Neural progenitor cell (in vitro differentiated cells): ENCODE results near the gene FCAMR.

Source experiments
- EZH2 ChIP-seq: fragments of 200-600 bp; sonication (generic); IDR thresholded peaks from 2 replicates; pipeline ENCODE4 v1.6.1; 2017; ENCODE audit warnings: antibody characterized with exemption, mild to moderate bottlenecking, moderate library complexity
- EZH2phosphoT487 ChIP-seq: fragments of 200-600 bp; sonication (generic); IDR thresholded peaks from 2 replicates; pipeline ENCODE4 v1.6.1; 2017; ENCODE audit warnings: antibody characterized with exemption
- TF ChIP-seq, protein P1 (sequence below): fragments of 200-600 bp; sonication (generic); IDR thresholded peaks from 2 replicates; pipeline ENCODE4 v1.5.1; 2017; ENCODE audit warnings: antibody characterized with exemption, mild to moderate bottlenecking

DNA sequence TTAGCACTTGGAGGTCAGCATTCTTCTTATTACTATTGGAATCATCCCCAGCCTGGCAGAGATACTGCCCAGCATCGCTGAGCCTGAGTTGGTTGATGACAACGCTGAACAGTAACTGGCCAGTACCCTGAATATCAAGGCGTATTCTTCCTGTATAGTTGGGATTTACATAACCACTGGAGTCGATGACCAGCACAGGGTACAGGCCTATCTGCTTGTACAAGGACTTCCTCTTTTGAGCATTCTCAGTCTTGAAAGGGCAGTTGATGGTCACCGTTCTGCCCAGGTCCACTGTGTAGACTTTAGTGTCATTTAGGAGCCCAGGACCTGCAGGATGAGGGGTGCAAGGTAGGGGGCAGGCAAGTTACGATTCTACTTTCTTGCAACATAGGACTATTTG is 32.8 kb downstream of the FCAMR start:
- TF ChIP-seq, protein P1, sequence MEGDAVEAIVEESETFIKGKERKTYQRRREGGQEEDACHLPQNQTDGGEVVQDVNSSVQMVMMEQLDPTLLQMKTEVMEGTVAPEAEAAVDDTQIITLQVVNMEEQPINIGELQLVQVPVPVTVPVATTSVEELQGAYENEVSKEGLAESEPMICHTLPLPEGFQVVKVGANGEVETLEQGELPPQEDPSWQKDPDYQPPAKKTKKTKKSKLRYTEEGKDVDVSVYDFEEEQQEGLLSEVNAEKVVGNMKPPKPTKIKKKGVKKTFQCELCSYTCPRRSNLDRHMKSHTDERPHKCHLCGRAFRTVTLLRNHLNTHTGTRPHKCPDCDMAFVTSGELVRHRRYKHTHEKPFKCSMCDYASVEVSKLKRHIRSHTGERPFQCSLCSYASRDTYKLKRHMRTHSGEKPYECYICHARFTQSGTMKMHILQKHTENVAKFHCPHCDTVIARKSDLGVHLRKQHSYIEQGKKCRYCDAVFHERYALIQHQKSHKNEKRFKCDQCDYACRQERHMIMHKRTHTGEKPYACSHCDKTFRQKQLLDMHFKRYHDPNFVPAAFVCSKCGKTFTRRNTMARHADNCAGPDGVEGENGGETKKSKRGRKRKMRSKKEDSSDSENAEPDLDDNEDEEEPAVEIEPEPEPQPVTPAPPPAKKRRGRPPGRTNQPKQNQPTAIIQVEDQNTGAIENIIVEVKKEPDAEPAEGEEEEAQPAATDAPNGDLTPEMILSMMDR = no peak
- TF ChIP-seq EZH2 = no peak
- TF ChIP-seq EZH2phosphoT487 = no peak
